HL-60 (cell line): ENCODE data around the gene WASHC2C.
A peak's percentile ranks its signal among the peaks of the same experiment; 100 is the strongest.
"Not testable (repeated sequence)": the region's sequence is repeated elsewhere in the genome, so short reads cannot be mapped to it uniquely, and the experiment has no call there.

Source experiments
- DNase-seq, 2 experiments: peaks; one replicate each; pipeline ENCODE4 v3.0.0-alpha.2; 2010 to 2020; ENCODE audit warnings: low read depth in 1 of 2, low spot score in 1 of 2
- H3K27ac ChIP-seq: fragments of 250-450 bp; sonication (Bioruptor Pico); replicated peaks from 2 replicates; pipeline ENCODE4 v1.5.1; 2020; ENCODE audit warnings: mild to moderate bottlenecking, moderate library complexity
- H3K27me3 ChIP-seq: fragments of 250-450 bp; sonication (Bioruptor Pico); 2 replicates; pipeline ENCODE4 v1.5.1; 2021; ENCODE audit warnings: mild to moderate bottlenecking, moderate library complexity; ENCODE audit not compliant: insufficient read depth, poor library complexity, severe bottlenecking
- H3K4me3 ChIP-seq: replicated peaks from 2 replicates; pipeline ENCODE4 v1.5.1; 2011; ENCODE audit warnings: mild to moderate bottlenecking, control low read depth, low read length; ENCODE audit not compliant: insufficient read depth
- GABPA ChIP-seq: IDR thresholded peaks from 2 replicates; pipeline ENCODE4 v1.6.1; 2012; ENCODE audit warnings: low read depth
- POLR2AphosphoS5 ChIP-seq: IDR thresholded peaks from 2 replicates; pipeline ENCODE4 v1.6.1; 2012; ENCODE audit warnings: low read depth
- REST ChIP-seq: IDR thresholded peaks from 2 replicates; pipeline ENCODE4 v1.6.1; 2012; ENCODE audit warnings: low read depth; ENCODE audit not compliant: insufficient replicate concordance
- SPI1 ChIP-seq: IDR thresholded peaks from 2 replicates; pipeline ENCODE4 v1.6.1; 2012; ENCODE audit warnings: low read depth, mild to moderate bottlenecking, borderline replicate concordance
- TF ChIP-seq, protein P1 (sequence below): IDR thresholded peaks from one replicate; pipeline ENCODE4 v1.5.1; 2011; ENCODE audit warnings: low read length, control low read depth, inconsistent platforms; ENCODE audit not compliant: insufficient read depth

The WASHC2C gene

GRCh38 chr10:45803060-45804010 lies 76.3 kb downstream of the WASHC2C start:
- H3K4me3 ChIP-seq, H3K27me3 ChIP-seq: not testable (repeated sequence)
- DNase-seq = peak in 1 of 2 experiments; percentile 36
- H3K27ac ChIP-seq = 0 out of 2 replicates have a peak overlapping the region, but pooled peaks have one; percentile 30

DNA sequence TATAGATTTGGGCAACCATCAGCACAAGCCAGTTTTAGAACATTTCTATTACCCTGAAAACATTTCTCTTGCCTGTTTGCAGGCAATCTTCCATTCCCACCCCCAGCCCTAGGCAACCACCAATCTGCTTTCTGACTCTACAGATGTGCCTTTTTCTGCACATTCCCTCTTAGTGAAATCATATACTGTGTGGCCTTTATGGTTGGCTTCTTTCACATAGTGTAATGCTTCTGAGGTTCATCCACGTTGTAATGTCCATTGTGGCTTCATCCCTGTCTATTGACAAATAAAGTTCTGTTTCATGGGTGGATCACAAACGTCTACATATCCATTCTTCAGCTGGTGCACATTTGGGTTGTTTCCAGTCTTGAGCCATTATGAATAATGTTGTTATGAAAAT lies 77.9 kb downstream of the WASHC2C start:
- DNase-seq, H3K27me3 ChIP-seq, H3K27ac ChIP-seq, H3K4me3 ChIP-seq: not testable (repeated sequence)

DNA sequence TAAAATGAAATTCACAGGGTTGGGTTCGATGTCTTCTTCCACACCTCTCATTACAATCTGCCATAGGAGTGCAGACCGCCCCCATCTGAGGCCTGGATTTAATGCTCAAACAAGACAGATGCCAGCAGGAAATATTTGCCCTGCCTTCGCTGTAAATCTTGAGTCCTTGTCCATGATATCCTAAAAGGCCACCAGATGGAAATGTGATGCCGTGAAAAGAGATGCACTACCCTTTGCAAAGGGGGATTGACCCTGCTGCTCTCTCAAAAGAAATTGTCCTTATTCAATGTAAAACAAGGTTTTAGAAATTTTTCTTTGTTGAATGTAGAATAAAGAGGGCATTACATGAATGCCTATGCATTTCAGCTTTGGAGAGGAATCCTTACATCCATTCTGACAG lies 82.8 kb downstream of the WASHC2C start:
- DNase-seq = no peak
- Histone ChIP-seq H3K27me3 (no peaks in the 10 kb centered on the region), H3K4me3 (no peak overlapping the region), H3K27ac (no peak overlapping the region)
- TF ChIP-seq POLR2AphosphoS5 (no peak), SPI1 (no peak)

- no peak overlapping the region for H3K4me3 ChIP-seq
- DNase-seq = peak; percentile 26 to 67
- no peak overlapping the region for H3K27ac ChIP-seq
- no peaks in the 10 kb centered on the region for H3K27me3 ChIP-seq
- TF ChIP-seq, protein P1, sequence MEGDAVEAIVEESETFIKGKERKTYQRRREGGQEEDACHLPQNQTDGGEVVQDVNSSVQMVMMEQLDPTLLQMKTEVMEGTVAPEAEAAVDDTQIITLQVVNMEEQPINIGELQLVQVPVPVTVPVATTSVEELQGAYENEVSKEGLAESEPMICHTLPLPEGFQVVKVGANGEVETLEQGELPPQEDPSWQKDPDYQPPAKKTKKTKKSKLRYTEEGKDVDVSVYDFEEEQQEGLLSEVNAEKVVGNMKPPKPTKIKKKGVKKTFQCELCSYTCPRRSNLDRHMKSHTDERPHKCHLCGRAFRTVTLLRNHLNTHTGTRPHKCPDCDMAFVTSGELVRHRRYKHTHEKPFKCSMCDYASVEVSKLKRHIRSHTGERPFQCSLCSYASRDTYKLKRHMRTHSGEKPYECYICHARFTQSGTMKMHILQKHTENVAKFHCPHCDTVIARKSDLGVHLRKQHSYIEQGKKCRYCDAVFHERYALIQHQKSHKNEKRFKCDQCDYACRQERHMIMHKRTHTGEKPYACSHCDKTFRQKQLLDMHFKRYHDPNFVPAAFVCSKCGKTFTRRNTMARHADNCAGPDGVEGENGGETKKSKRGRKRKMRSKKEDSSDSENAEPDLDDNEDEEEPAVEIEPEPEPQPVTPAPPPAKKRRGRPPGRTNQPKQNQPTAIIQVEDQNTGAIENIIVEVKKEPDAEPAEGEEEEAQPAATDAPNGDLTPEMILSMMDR = no peak
- TF ChIP-seq REST = no peak
These were observed 84.0 kb downstream of the WASHC2C start for GRCh38 chr10:45811075-45811474.

DNA sequence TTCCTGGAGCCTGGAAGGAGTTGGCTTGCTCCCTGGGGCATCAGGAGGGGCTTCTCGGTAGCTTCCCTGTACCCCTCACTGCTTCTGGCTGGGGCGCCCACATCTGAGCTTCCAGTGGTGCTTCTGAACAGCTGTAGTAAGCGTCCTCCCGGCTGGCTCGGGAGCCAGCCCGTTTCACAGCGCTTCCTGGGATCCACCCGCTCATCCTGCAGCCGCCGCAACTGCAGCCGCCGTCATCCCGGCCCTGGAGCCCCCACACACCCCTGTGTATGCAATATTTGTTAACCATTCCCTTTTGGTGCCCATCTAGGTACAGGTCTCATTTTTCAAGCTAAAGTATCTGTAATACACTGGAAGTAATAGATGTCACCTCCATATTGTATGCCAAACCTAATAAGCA lies 85.9 kb downstream of the WASHC2C start:
- H3K4me3 ChIP-seq, DNase-seq, H3K27ac ChIP-seq, H3K27me3 ChIP-seq: not testable (repeated sequence)

- H3K27ac ChIP-seq, H3K27me3 ChIP-seq, DNase-seq, H3K4me3 ChIP-seq: not testable (repeated sequence)
These were observed 87.1 kb downstream of the WASHC2C start for GRCh38 chr10:45814146-45814545.

GRCh38 chr10:45817130-45817859 lies 90.2 kb downstream of the WASHC2C start:
- Histone ChIP-seq H3K27ac (no peak overlapping the region), H3K27me3 (no peaks in the 10 kb centered on the region), H3K4me3 (no peak overlapping the region)
- TF ChIP-seq GABPA = no peak
- no peak for TF ChIP-seq REST
- TF ChIP-seq SPI1 = no peak
- TF ChIP-seq POLR2AphosphoS5 = no peak
- TF ChIP-seq, protein P1 = no peak
- DNase-seq = no peak
